ENCODE measurements around the gene DCC.

The DCC gene

DNA sequence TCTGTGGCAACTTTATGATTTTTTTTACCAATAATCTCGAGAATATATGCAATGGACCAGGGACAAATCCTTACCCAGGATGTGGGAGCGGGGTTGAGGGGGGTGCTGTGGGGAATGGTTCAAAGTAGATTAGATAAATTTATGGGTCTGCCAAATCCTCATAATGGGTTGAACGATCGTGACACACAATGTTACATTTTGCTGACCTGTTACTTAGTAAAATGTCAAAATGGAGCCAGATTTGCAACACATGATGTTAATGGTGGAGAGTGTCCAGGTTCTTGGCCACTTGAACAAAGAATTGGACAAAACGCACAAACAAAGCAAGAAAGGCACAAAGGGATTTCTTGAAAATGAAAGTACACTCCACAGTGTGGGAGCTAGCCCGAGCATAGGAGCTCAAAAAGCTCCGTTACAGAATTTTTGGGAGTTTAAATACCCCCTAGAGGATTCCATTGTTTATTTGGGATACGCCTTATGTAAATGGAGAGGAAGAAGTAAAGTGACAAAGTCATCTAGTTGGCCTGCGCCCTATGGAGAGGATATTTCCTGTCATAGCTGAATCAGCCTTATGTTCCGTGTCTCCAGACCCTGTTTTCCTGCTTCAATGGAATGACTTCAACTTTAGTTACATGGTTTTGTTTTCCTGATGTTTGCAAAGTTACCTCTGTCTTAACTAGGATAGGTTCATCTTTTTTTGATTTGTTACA, 776.0 kb downstream of the DCC start:
- DNase-seq, result no peak

DNA sequence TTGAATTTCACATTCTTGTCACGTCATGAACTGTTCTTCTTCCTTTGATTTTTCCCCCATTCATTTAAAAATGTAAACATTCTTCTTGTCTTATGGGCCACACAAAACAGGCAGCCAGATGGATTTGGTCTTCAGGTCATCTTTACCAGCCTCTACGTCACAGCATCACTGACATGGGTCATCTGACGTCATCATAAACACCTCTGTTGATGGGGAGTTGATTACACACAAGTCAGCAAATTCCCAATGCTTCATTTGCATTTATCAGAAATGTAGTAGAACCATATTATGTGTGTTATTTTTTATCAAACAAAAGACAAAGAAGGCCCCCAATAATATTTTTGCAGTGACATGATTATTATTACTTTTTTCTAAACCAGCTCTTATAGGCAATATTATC, 777.9 kb downstream of the DCC start:
- DNase-seq, result no peak

GRCh38 chr18:53126210-53126609, 786.2 kb downstream of the DCC start:
- DNase-seq, result no peak

DNA sequence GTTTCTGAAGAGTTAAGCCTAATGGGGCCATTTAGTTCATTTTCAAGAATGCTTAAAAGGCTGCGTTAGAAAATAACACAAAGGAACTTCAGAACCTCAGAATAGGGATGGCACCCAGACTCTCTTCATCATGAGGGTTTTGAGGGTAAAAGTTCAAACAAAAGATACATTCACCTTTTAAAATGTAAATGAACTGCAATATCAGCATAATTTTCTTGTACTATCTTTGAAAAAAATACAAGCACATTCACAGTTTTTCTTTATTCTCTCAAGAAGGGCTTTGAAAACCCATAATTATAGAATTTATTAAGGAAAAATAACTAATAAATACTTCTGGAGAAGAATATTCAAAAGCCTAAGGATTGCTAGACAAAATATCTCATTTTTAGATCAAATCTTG, 791.0 kb downstream of the DCC start:
- DNase-seq, result no peak

DNA sequence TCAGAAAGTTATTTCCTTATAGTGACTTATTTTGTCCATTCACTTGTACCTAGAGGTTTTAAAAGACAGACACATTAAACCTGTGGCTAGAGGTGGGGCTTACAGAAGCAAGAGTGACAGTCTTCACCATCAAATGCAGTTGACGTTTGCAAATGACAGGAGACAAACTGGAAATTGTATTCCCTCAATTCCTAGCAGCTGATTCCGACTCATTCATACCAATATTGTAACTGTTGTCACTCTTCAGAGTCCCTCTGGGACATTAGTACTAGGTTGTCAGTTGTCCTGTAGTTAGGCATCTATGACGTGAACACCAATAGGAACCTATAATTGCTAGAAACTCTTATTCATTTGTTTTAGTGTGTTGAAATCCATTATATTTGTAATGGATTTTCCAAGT, 794.7 kb downstream of the DCC start:
- DNase-seq, result no peak

DNA sequence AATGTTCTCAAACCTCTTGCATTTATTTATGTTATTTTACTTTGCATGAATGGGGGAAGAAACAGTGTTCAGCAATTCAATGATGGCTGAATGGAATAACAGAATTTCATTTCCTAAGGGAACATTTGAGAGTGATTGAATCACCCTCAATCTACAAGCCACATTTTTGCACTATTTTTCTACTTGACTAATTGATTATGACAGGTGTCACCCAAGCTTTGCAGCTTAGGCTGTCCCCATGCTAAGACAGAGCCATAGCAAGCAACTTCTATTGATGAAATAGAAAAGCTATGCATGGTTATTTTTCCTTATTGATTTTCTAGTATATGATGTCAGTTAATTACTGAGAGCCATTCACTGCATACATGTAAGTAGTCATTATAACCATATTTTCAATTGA, 795.7 kb downstream of the DCC start:
- DNase-seq, result no peak

- DNase-seq, result no peak
These were observed 799.9 kb downstream of the DCC start for GRCh38 chr18:53139746-53140500.

GRCh38 chr18:53142005-53142404, 802.0 kb downstream of the DCC start:
- DNase-seq, result no peak

DNA sequence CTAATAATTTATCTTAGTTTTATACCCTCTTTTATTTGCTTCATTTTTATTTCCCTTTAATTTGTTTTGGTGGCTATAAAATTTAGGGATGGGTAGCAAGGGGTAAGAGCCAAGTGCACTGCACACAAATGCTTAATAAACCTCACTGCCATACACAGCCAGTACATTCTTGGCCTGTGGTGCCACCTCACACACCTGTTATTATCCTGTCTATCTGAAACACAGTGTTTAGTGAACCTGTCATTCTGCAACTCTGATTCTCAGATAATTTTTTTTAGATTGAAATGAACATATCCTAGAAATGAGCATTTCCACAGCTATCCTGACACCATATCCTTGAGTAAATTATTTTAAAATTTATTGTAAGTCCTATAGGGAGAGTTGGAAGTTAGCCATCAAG, 807.5 kb downstream of the DCC start:
- no peak for DNase-seq

DNA sequence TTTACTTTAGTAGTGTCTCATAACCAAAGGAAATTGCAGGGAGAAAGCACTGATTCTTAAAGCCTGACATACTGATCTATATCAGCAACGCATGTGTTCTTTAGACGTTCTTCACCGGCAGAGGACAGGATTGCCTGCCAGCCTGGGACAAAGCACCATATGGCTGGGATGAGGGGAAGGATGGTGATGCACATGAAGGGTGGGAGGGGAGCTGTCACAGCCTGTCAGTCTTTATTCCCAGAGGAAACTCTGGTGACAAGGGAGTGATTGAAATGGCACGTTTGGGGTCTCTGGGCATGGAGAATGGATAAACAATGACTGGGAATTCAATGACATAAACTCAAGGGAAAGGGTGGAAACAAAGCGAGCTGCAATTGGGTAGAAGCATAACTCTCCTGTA, 808.1 kb downstream of the DCC start:
- no peak for DNase-seq

GRCh38 chr18:53152476-53152875, 812.5 kb downstream of the DCC start:
- no peak for DNase-seq

DNA sequence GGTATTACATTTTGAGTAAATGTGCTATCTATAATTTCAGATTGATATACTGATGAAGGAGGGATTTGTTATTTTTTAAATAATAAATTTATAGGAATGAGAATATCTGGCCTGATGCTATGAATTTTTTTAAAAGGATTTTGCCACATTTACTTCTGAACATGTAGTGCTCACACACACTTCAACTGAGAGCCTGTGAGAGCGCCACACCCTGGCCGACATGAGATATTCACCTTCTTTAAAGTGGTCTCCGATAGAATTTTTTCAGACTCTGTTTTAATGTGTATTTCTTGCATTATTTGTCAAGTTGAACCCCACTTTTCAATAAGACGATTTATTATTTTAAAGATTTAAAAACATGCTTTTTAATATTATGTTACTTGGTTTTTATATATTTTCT, 813.3 kb downstream of the DCC start:
- peak in 1 of 2 experiments; percentile 13 for DNase-seq

GRCh38 chr18:53153800-53154199, 813.8 kb downstream of the DCC start:
- no peak for DNase-seq

DNA sequence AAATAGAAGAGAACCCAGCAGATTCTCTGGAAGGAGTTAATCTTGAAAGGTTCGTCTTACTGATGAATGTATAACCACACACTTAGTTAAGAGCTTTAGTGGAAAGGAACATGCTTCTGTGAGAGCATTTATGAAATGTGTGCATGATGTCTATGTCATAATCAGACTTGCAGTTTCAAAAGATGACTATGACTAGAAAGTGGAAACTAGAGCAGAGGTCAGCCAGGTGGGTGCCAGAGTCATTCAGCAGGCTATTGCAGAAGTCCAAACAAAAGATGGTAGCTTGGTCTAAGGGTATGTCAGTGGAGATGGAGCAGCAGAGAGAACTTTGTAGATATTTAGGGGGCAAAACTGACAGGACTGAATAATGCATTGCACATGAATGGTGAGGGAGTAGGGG, 825.8 kb downstream of the DCC start:
- no peak for DNase-seq

DNA sequence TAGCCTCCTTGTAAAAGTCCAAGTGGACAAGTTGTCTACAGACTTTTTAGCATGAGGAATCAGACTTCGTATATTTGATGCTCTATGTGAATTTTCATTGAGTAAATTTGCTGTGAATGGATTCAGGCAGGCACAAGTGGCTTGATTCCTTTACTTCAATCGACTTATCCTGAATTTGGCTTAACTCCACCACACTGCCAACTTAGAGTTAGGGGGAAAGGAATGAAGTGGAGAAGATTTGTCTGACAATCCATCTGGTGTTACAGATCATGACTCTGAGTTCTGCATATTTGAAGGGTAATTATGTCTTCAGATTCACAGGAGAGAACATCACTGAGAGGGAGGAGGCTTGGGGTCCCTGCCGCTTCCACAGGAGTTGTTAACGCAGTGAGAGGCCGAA, 829.3 kb downstream of the DCC start:
- DNase-seq, result no peak

- DNase-seq, result no peak
These were observed 851.6 kb downstream of the DCC start for GRCh38 chr18:53191634-53192033.

- DNase-seq, result no peak
These were observed 853.9 kb downstream of the DCC start for GRCh38 chr18:53193870-53194269.

DNA sequence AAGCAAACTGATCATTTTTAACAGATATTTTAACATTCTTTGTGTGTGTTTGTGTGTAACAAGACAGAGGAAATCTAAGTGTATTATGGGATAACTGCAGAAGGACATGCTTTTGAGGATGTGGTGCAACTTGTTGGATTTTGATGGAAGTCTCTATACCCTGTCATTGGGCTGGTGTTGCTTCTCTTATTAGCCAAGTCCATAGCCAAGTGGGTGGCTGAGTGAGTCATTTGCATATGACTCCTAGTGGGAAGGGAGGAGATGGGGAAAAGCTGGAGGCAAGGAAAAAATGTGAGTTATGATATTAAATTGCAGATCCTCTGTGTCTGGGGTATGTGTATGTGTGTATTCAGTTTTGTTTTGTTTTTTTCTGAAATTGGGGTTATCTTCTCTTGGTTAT, 879.9 kb downstream of the DCC start:
- no peak for DNase-seq

DNA sequence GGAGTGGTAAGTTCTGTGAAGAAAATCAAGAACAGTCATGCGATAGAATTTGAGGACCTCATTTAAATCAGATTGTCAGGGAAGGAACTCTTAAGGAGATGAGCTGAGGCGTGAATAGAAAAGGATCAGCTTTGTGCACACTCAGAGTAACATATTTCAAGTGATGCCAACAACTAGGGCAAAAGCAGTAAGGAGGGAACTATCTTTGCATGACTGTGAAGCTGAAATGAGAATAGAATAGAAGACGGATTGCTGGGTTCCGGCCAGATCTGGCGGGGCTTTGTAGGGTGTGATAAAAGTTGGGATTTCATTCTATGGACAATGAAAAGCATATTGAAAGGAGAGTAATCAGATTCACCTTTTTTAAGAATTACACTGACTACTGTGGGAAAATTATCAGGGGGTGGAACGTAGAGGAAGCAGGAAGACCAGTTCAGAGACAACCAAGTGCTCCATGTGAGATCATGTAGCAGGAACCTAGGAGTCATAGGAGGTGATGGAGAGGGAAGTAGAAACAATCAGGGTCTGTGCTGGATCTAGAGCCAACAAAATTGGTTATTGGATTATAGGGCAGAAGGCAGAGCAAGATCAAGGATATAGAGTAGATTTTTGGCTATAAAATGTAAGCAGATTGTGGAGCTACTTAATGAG, 884.3 kb downstream of the DCC start:
- DNase-seq, result no peak

DNA sequence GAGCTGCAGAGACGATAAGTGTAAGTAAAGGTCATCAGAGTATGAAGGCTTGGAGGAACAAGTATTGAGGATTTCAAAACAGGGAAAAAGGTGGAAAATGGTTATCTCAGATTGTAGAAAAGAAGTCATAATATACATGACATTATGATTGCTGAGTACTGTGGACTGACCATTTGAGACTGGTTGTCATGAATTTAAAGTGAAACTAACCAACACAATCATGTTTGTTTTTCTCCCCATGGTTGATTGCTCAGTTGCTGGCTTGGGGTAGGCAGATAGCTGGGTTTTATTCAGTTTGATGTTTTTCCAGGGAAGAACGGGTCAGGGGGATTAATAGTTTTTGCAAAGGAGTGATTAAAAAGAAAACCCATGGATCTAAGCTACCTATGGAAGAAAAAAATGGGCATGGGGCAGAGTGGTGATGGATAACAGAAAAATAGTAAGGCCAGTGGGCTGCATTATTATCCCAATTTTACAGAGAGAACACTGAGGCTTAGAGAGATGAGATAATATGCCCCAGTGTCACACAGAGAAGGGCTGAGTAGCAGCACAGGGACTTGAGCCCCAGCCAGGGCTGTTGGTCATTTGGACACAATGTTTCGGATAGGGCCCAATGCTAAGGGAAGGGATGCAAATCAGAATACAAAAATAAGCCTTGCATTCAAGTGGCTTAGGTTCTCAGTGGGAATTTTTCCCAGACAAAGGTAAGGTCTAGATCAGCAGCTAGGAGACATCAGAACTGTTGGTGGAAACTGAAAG, 885.7 kb downstream of the DCC start:
- no peak for DNase-seq

GRCh38 chr18:53234610-53235009, 894.6 kb downstream of the DCC start:
- no peak for DNase-seq

- no peak for DNase-seq
These were observed 901.2 kb downstream of the DCC start for GRCh38 chr18:53241161-53241560.

DNA sequence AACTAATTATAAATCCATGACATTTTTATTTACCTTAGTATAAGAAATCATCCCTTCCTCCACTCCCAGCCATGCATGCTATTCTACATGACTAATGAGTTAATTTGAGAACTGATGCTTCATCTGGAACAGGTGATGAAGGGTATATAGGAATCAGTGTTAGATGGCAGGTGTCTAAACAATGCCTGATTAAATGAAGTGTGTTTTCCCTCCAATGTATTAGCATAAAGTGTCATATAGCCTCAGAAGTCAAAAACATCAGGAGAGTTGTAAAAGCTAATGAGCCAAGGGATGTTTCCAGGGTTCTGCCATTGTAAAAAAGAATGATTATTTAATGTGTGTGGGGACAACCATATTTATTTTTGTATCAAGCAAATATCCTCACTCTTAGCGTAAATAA, 913.8 kb downstream of the DCC start:
- peak in 1 of 2 experiments; percentile 4 for DNase-seq
